GM21528 (cell line): ENCODE data around the gene MAEA.
A peak's percentile ranks its signal among the peaks of the same experiment; 100 is the strongest.

Source experiments
- ATAC-seq: cut with Tn5 transposase; IDR thresholded peaks from one replicate; pipeline ENCODE4 v1.9.1; 2021; ENCODE audit warnings: mild to moderate bottlenecking, moderate library complexity; ENCODE audit not compliant: unreplicated experiment, low FRiP score

MAEA gene

GRCh38 chr4:1349359-1350168 is 59.9 kb downstream of the MAEA start:
- ATAC-seq, result no peak

DNA sequence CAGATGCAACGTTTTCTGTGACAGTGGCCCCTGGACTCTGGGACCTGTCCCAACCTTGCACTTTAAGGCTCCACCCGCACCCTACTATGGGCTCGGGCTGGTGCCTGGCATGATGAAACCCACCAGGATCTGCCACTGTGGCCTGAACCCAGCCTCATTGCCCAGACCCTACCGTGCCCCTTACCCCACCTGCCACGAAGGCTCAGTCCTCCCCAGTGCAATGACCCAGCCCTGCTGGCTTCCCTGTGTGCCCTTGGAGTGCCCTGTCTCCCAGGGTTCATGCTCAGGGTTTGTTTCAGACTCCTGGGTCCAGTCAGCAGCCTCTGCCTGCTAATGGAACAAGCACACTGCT is 60.5 kb downstream of the MAEA start:
- ATAC-seq, result no peak

- ATAC-seq, result peak; percentile 25
Observed at GRCh38 chr4:1351854-1352566, 62.3 kb downstream of the MAEA start.

DNA sequence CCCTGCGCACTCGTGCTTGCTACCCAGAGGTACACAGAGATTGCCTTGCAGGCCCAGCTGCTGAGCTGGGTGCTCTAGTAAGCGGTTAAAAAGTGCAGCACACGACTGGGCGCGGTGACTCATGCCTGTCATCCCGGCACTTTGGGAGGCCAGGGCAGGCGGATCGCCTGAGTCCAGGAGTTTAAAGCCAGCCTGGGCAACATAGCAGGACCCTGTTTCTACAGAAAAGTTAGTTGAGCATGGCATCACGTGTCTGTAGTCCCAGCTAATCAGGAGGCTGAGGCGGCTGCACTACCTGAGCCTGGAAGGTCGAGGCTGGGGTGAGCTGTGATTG is 62.8 kb downstream of the MAEA start:
- ATAC-seq, result no peak

DNA sequence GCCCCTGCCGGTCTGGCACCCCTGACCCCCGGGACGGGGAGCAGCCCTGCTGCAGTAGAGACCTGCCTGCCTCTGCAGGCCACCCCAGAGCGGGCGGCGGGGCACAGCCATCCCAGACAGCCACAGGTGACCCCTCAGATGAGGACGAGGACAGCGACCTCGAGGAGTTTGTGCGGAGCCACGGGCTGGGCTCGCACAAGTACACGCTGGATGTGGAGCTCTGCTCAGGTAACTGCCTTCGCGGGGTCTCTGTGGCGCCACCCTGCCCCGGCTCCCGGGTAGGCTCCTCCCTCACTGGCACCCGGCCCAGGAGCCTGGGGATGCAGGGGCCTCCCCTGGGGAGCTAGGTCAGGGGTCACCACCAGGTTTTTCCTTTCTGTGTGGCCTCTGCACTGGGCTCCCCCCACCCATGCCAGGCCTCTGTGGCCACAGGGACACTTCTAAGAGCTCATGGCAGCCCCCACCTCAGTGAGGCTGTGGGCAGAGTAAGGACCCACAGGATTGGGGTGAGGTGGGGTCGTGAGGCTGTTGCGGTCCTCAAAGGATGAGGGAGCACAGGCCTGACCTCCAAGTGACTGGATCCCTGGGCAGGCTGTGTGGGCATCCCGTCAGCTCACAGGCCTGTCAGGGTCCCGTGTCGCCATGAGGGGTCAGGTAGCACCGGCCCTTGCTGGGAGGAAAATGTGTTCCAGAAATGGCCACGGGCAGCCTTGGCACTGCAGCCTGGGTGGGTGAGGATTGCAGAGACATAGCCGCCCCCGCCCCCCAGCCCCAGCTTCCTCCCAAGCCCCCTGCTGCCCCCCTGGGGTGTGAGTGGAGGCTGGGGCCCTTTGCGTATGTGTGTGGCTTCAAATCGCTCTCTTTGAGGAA is 63.7 kb downstream of the MAEA start:
- ATAC-seq, result no peak

DNA sequence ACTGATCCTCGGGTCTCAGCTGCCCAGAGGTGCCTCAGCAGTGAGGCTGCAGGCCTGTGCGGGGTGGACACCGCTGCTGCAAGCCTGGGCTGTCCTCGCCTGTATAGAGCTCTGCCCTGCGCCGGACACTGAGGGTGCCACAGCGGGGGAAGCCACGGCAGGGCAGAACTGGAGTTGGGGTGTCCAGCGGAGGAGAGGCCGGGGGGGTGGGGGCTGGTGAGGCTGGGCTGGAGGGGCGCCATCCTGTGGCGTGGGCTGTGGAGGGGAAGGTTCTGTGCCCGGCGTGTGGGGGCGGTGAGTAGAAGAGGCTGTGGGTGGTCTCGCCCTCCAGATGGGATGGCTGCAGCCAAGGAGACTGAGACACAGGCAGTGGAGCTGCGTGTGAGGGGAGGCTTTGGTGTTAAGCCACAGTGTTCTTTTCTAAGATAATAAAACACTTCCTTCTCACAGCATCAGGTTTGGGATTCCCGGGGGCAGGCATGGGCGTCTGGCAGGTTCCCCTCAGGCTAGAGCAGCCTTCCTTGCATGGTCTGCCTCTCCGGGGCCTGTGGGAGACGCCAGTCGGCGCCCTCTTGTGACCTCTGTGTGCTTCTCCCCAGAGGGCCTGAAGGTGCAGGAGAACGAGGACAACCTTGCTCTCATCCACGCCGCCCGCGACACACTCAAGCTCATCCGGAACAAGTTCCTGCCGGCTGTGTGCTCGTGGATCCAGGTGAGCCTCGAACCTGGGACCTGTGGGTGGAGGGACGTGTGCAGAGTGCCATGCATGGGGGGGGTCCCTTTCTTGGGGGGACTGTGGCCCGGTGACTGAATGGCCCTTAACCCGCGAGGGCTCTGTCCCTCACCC is 64.7 kb downstream of the MAEA start:
- no peak for ATAC-seq

GRCh38 chr4:1354983-1355275 is 65.2 kb downstream of the MAEA start:
- no peak for ATAC-seq

GRCh38 chr4:1355378-1355777 is 65.7 kb downstream of the MAEA start:
- ATAC-seq, result no peak

DNA sequence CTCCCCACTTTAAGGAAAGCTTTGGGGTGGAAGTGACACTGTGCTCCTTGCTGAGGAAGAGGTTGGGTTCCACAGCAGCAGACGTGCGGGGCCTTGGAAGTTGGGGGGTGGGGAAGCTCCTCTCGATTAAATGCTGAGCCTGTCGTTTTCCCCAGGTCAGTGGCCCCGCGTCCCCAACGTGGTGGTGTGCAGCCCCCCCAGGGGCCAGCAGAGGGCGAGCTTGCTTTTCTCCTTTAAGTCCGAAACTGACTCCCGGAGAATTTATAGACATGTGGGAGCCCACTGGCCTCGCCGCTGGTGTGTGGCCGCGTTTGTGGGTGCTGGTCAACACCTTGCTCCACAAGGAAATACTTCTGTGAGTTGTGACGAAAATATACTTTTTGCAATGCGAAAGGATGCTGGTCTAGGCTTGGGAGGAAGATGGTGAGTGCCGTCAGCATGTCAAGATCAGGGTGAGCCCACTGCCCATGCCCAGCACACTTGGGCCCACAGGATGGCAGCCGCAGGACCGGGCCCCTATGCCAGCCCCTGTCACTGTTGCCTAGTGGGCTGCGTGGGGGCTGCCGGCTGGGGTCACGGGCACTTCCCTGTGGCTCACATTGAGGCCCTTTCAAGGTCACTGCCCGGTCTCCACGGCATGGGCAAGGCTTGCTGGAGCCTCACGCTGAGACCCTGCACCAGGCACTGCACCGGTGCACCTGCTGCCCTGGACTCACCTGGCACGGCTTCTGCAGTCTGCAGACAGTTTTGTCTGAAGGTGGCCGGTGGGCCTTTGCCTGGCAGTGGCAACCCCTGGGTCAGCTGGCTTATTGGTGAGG is 66.7 kb downstream of the MAEA start:
- ATAC-seq, result no peak

DNA sequence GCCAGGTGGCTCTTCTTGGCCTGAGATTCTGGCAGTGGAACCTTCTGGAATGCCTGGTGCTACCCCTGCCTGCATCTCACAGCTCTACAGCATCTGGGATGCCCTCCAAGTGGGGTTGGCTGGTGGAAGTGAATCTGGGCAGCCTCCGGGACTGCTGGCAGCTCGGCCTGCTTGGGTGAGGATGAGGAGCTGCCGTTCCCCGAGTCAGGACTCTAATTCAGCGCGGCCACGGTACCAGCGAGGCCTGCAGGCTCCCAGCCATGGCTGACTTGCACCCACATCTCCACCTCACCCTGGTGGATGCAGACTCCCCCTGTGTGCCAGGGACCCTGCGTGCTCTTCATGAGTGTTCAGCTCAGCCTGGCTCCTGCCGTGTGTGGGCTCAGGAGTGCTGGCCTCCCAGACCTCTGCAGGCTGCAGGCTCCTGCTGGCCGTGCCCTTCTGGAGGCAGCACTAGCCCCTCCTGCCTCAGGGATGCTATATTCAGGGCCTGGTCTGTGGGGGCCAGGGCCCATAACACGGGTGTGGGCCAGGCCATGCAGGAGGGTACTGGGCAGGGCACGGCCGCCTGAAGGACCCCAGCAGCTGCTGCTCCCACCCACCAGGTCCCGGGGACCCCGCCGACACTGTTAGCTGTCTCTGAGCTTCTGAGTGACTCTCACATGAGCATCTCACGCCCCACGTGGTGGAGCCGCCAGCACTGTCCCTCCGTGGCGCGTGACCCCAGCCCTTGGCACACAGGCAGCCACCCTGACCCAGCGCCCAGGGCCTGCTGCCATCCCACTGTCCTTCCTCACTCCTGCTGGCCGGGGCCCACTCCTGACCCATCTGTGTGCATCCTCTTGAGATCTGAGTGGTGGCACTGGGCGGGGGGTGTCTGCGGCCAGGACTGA is 67.9 kb downstream of the MAEA start:
- ATAC-seq, result no peak

GRCh38 chr4:1358421-1359143 is 68.9 kb downstream of the MAEA start:
- no peak for ATAC-seq

GRCh38 chr4:1359144-1359501 is 69.4 kb downstream of the MAEA start:
- no peak for ATAC-seq

- ATAC-seq, result no peak
Observed at GRCh38 chr4:1359976-1360375, 70.3 kb downstream of the MAEA start.

GRCh38 chr4:1360423-1361283 is 71.0 kb downstream of the MAEA start:
- ATAC-seq, result no peak

DNA sequence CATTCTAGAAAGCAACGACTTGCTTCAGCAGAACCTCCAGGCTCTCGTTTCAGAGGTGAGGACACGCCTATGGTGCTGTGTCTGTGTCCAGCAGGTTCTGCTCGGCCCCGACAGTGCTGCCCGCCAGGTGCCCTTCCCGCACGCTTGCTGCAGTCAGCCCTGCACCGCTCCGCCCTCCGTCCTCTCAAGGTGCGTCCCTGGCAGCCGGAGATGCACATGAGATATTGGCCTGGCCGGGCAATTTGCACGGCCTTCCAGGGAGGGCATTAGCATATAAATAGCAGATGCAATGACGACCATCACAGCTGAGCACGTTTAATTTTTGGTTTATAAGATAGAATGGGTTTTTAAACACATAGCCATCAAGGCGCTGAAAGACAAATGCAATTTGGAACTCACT is 71.7 kb downstream of the MAEA start:
- ATAC-seq, result no peak

DNA sequence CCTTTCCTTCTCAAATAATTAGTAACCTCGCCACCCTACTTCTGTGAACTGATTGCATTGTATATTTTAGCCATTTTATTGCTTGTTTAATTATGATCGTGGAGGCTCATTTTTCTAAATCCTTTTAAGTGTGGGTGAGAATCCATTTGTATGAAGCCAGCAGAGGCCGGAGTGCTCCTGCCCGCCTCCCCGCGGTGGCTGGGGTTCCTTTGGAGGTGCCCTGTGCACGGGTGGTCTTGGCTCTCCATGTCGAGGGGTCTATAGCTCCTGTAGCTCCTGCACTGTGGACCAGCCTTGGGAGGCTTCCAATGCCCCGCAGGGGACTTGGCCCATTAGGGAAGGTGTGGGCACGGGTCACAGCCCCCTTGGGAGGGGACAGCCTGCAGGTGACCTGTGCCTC is 72.4 kb downstream of the MAEA start:
- no peak for ATAC-seq

- no peak for ATAC-seq
Observed at GRCh38 chr4:1362521-1362920, 72.8 kb downstream of the MAEA start.
